Measurements from ENCODE around the gene RILPL2. TPM values are rescaled to one million over a fixed set of nuclear protein-coding genes. Genes with fewer than 3 reads are reported as not detected.
A peak's percentile ranks its signal among the peaks of the same experiment; 100 is the strongest.

The RILPL2 gene
- total and polyA plus RNA-seq, 2 of the 13 experiments (the other 11 are each of a cell fraction or from before 2014, with no cell fraction given): 2.7 to 8.1 TPM

- TF ChIP-seq KIAA2018 (CRISPR knock-in tag; IDR thresholded peaks at IDR 0.05; ENCODE audit: borderline replicate concordance) (no peak), FOXA3 (CRISPR knock-in tag; IDR thresholded peaks at IDR 0.05) (peak; percentile 68), ONECUT2 (CRISPR knock-in tag; IDR thresholded peaks at IDR 0.05) (no peak), ZNF557 (CRISPR knock-in tag; IDR thresholded peaks at IDR 0.05) (no peak), HDAC2 (CRISPR knock-in tag; IDR thresholded peaks at IDR 0.05) (peak; percentile 72), KAT7 (CRISPR knock-in tag; IDR thresholded peaks at IDR 0.05; ENCODE audit: borderline replicate concordance) (peak; percentile 70; the same call in 1 of the 2 replicates), YY1 (IDR thresholded peaks at IDR 0.05; ENCODE audit: insufficient read depth, insufficient replicate concordance, low read depth, low read length) (peak; percentile 95), TAF1 (CRISPR knock-in tag; IDR thresholded peaks at IDR 0.05) (peak; percentile 89), ZNF597 (CRISPR knock-in tag; IDR thresholded peaks at IDR 0.05) (no peak), ZNF468 (CRISPR knock-in tag; IDR thresholded peaks at IDR 0.05) (no peak), NR2F1 (CRISPR knock-in tag; IDR thresholded peaks at IDR 0.05) (no peak), RXRA (CRISPR knock-in tag; IDR thresholded peaks at IDR 0.05) (peak; percentile 58), SMAD3 (CRISPR knock-in tag; IDR thresholded peaks at IDR 0.05) (peak; percentile 83; the same call in 1 of the 2 replicates), ZNF770 (CRISPR knock-in tag; IDR thresholded peaks at IDR 0.05) (0 out of 2 replicates have a peak, but pooled peaks have one; percentile 21), SP140L (CRISPR knock-in tag; IDR thresholded peaks at IDR 0.05; ENCODE audit: borderline replicate concordance) (no peak), RFX3 (CRISPR knock-in tag; IDR thresholded peaks at IDR 0.05) (no peak), RARA (CRISPR knock-in tag; IDR thresholded peaks at IDR 0.05) (peak; percentile 41), TBX3 (IDR thresholded peaks at IDR 0.05; ENCODE audit: borderline replicate concordance) (no peak), ZFP36L2 (CRISPR knock-in tag; IDR thresholded peaks at IDR 0.05) (no peak; the same call in 1 of the 2 replicates)
Observed at GRCh38 chr12:123457980-123458779, 21.7 kb upstream of the RILPL2 start, which contains the start of gene SNRNP35 (continued).

Data from HepG2 (cell line).